COLO829 (cell line): ENCODE measurements around the gene TERC.

Experiments used
- DNase-seq: peaks from one replicate; pipeline ENCODE4 v3.0.0; 2012; ENCODE audit warnings: low spot score

Gene TERC

DNA sequence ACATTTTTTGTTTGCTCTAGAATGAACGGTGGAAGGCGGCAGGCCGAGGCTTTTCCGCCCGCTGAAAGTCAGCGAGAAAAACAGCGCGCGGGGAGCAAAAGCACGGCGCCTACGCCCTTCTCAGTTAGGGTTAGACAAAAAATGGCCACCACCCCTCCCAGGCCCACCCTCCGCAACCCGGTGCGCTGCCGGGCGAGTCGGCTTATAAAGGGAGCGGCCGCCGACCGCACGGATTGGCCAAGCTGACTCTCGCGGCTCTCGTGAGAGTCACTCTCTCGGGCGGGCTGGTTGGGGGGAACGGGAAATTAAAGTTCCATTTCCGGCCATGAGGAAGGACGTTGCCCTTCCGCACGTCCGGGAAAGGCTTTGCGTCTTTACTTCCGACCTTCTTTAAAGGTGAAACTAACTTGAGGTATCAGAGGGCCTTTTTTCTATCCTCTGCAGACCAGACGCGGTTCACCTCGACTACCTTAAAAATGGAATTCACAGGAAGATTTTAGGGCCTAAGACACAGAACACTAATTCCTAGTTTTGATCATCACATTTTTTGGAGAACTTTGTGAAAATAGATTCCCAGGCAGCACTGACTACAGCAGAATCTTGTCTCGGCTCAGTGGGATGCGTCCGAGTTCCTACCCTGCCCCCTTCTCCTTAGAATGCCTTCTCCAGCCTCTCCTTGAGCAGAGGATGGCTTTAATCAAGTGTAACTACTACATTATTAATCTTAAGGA is at the start of gene TERC:
TSS of gene TERC (minus strand) at position 179 of the 731 bp plus-strand sequence.
- DNase-seq = peak; percentile 60

DNA sequence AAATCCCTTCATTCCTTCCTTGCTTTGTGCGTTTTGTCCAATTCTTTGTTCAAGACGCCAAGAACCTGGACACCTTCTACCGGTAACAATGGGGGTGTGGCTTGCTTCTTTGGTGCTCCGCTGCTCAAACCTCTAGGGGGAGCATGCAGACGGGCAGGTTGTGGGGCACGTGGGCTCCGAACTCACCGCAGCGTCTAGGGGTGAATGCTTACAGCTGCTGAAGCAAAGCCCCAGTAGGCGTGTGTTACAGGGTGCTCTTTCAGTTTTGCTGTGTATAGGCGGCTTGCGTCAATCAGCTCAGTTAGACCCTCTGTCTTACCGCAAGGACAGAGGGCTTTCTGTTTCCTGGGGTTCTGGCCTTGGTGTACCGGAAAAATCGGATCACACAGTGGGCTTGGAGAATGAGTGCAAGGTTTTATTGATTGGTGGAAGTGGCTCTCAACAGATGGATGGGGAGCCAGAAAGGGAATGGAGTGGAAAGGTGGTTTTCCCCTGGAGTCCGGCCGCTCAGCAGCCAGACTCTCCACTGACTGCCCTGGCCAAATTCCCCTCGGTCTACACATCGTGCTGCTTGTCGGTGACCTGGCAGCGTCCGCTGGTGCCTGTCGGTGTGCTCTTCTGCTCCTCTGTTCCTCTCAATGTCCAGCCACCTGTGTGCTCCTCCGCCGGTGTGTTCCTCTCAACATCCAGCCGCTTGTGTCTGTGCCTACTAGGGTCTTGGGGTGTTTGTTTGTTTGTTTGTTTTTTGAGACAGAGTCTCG is 49.1 kb upstream of the TERC start:
- no peak for DNase-seq

DNA sequence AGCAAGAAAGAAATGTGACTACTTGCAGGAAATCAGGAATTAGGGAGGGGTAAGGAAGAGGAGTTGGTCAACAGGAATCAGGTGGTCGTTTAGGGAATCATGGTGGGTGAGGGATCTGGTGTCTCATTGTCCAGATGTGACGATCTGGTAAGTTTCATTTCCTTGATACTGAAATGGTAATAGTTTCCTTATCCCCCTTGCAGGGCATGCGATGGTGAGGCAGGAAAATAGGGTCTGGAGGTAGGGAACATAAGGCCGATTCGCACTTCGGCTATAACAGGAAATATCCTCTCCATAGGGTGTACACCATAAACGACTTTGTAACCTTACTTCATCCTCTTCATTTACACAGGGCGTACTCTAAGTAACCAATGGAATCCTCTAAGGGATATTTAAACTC is 48.4 kb upstream of the TERC start:
- DNase-seq = no peak

DNA sequence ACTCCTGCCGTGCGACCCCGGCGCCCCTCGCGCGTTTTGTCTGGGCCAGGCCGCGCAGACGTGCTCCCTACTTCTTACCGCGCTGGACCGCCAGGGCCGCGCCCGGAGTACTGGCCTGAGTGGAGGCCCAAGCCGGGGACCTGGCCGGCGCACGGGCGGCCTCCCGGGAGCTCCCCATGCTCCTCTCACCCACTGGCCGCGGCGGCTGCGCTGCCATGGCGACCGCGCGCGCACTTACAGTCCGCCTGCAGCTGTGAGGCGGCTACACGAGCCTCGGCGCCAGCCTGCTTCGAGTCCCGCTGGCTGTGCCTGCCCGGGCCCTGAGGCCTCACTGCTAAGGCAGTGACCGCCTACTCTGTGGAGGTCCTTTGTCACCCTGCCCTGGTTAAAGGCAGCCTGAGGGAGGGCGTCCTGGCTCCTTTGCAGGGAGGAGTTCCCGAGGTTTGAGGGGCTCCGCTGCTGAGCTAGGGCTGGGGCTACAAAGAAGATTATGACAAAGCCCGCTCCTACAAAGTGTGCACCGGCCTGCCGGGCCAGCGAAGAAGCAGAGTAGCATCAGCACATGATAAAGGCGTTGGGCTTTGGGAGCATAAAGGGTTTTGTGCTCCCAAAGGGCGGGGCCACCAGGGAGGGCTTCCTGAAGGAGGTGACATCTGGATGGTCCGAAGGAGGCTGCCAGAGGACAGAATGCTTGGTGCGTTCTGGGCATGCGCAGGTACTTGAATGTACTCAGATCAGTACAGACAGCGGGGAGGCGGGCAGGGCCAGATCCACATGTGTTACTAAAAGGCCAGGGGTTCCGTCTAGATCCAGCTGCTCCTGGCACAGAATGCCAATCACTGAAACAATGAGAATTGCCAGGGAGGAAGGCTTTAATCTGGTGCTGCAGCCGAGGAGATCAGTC is 47.7 kb upstream of the TERC start, which contains the start of the genes LRRC34 and LRRIQ4:
TSS of gene LRRC34 (minus strand) at position 573 of the 904 bp plus-strand sequence. CDS start at position 217, 356 bp downstream.
TSS of gene LRRIQ4 (plus strand) at position 539 of the 904 bp plus-strand sequence. CDS start 9,052 bp downstream, outside the sequence.
- DNase-seq = peak; percentile 55

DNA sequence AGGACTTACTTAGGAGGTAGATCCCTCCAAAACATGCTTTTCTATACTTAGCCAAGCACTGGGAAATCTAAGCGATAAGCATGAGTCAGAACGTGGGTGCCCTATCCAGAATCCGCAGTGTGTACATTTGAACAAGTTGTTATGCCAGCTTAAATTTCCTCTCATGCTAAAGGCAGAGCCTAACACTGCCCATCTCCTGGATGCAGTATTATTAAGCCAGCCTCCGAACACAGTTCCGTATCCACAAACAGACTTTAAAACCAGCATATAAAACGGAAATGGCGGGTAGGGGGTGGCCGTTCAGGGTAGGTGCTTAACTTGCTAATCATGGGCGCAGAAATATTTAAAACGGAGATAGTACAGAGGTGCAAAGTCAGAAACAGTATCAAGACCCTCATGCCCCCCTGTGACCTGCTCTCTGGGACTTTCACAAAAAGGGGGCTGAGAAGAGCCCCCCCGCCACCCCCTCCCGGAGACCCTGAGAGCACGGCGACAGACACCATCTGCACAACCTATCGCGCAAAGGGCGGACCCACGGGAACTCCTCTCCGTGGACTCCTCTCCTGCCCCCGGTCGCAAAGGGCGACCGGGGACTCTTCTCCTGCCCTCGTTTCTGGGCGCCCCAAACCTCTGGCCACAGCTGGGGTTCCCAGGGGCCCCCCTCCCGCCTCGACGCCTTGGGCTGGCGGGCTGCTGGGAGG is 46.9 kb upstream of the TERC start:
- peak; percentile 30 for DNase-seq

DNA sequence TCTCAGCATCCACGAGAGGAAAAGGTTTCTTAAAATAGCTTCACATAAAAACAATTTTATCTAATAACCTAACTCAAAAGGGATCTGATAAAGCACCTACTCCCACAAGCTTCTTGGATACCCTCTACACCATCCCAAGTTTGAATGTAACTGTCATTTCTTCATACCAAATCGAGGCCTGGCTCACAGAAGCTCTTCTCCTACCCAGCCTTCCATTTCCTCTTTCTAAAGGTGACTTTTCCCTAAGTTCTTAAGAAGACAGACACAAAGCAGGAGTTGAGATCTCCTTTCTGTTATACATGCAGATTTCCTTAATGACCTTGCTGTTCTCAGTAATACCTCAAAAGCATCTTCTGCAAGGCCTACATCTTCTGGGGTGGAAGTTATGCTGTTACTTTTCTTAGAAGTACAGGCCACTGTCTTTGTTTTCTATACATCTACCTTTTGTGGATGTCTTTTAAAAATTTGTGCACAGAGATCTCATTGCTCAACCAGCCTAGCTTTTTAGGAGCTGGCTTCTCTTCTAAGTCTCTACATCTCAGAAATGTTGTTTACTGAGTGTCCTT is 44.5 kb upstream of the TERC start:
- no peak for DNase-seq

DNA sequence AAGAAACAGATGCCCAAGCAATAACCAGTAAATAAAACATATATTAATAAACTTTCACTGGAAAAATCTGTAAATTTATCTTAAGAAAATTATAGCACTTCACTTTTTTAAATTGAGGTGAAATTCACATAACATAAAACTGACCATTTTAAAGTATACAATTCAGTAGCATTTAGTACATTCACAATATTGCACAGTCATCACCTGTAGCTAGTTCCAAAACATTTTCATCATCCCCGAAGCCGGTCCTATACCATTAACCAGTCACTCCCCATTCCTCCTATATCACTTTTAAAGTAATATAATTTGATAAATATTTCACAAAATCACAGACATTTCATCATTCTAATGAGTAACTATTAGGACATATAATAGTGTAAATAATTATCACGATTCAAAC is 39.8 kb upstream of the TERC start:
- DNase-seq = no peak

DNA sequence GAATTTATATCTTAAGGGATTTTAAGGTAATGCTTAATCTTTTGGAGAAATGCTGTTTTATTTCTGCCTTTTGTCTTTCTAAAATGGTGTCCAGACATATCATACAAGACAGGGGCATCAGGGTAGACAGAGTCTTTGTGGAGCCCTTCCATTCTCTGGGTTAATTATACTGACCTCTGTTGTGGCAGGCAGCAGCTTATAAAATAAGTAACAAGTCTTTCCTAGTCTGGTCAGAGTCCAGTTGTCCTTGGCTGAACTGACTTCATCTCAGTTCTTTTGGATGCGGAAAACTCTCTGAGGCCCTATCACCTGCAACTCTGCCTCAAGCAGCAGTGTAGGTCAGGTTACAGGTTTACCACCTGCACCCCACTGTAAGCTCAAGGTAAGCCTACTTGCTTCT is 27.5 kb upstream of the TERC start:
- no peak for DNase-seq

DNA sequence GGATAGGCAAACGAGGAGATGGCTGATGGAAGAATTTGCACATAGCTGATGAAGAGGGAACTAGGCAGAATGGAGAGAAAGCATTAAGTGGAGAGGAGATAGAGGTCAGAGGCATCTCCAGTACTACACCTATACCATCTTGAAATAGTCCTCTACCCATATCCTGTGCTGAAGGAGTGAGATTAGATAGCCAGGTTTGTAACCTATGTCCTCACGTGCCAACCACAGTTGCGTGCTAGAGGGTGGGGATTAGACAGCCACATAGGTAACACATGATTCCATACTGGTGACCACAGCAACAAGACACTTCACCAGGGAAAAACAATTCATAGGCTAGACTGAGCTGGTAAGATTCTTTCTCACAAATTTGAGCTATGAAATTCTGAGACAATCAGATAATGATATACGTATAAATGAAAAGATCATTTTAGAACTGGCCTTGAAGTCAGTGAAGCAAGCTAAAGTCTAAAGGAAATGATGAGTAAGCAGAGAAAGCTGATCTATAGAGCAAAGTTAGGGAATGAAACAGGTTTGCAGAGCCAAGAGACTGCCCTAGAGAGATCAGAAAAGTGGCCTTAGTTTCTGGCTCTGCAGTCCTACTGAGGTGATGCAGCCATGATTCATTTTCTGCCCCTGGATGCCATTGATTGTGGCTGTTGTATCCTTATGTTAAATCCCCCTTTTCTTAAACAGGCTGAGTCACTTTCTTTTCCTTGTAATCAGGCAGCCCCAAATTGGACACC is 26.0 kb upstream of the TERC start:
- DNase-seq = no peak

DNA sequence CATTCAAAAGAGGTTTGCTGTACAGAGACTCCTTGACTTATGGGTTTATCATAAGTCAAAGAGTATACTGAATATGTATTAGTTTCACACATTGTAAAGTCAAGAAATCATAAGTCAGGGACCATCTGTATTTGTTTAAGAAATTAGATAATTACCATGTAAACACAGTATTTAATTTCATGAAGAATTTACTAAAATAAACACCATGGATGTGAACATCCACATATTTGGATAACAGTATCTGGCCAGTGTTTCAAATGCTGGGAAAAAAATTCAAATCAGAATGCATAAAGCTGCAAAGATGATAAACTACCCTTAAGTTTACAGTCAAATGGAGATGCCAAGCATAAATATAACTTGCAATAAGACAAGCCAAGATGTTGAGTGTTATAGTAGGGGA is 25.4 kb upstream of the TERC start:
- no peak for DNase-seq

DNA sequence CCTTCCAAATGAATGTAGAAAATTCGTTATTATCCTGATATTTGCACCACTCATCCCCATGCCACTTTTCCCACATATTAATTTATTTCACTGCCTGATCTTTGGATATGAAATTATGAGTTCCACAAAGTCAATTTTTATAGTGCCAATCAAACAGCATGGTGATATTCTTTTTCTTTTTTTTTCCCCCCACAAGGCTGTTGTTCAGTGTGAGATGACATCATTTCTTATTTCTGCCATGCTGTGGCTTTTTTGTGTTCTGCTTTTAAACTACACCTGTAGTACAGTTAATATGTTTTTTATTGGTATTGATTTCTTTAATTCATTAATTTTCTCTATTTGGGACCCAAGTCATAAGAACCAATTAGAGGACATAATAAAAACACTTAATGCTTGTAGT is 22.9 kb upstream of the TERC start:
- DNase-seq = no peak

DNA sequence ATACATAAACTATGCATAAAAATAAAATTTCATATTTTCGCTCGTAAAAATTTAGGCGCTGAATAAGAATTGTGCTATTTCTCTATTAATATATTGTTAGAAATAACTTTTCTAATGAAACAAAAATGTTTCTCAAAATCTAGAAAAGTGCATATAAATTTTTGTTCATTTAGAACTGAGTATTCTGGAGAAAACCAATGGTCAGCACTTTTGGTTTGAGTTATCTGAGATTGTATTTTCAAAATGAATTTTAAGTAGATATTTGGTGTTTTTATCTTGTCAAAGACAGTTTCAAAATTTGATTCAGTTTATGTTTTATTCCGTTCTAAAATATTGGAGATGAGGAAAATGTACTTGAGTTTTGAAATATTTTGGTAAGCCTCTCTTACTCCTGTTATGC is 22.3 kb upstream of the TERC start:
- DNase-seq = no peak

DNA sequence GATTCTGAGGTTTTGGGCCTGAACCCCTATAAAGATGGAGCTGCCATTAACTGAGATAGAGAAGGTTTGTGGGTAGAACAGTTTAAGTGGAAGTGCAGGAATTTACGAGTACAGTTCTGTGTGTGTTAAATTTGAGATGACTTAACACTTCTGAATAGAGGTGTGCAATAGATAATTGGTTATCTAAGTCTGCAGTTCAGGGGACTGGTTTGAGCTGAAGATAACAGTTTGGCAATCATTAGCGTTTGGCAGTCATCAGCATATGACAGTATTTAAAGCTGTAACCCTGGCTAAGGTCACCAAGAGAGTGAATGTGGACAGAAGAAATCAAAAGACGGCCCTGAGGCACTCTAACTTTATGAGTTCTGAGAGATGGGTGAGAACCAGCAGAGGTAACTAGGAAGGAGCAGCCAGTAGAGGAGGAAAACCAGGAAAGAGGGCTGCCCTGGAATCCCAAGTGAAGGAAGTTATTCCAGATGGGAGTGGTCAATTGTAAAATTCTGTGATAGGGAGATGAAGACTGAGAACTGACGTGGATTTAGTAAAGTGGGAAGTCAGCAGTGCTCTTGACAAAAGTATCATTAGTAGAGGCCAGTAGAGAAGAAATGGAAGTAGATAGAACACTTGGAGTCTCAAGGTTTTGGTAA is 16.5 kb upstream of the TERC start:
- no peak for DNase-seq

DNA sequence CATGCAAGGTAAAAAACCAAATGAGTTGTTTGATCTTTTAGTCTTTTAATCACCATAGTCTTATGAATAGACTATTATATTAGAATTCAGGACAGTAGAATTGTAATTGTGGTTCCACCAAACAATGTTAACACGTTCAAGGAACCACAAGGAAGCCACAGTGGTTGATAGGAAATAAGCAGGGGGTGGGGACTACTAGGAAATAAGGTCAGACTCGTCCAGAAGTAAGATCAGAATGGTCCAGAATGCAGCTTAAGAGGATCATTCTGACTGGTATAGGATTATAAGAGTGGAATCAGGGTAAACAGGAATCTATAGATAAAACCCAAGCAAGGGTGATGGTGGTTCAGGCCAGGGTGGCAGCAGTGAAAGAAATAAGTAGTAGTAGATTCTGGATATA is 15.9 kb upstream of the TERC start:
- DNase-seq = no peak

DNA sequence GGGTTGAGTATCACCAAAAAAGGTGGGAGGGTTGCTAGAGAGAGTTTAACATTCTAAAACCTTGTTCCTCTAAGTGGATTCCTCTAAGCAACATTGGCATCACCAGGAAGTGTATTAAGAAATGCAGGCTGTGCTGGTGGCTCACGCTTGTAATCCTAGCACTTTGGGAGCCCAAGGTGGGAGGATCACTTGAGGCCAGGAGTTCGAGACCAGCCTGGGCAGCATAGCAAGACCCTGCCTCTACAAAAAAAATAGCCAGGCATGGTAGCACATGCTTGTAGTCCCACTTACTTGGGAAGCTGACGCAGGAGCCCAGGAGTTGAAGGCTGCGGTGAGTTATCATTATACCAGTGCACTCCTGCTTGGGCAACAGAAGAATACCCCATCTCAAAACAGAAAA is 13.0 kb upstream of the TERC start:
- no peak for DNase-seq

DNA sequence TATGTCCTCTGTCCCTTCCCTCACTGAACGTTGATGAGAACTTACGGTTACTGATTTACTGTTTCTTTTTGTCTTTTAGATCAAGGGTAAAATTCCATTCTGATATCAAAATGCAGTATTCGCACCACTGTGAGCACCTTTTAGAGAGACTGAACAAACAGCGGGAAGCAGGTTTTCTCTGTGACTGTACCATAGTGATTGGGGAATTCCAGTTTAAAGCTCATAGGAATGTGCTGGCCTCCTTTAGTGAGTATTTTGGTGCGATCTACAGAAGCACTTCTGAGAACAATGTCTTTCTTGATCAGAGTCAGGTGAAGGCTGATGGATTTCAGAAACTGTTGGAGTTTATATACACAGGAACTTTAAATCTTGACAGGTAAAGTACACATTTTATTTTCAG is 9.3 kb upstream of the TERC start:
- DNase-seq = no peak

DNA sequence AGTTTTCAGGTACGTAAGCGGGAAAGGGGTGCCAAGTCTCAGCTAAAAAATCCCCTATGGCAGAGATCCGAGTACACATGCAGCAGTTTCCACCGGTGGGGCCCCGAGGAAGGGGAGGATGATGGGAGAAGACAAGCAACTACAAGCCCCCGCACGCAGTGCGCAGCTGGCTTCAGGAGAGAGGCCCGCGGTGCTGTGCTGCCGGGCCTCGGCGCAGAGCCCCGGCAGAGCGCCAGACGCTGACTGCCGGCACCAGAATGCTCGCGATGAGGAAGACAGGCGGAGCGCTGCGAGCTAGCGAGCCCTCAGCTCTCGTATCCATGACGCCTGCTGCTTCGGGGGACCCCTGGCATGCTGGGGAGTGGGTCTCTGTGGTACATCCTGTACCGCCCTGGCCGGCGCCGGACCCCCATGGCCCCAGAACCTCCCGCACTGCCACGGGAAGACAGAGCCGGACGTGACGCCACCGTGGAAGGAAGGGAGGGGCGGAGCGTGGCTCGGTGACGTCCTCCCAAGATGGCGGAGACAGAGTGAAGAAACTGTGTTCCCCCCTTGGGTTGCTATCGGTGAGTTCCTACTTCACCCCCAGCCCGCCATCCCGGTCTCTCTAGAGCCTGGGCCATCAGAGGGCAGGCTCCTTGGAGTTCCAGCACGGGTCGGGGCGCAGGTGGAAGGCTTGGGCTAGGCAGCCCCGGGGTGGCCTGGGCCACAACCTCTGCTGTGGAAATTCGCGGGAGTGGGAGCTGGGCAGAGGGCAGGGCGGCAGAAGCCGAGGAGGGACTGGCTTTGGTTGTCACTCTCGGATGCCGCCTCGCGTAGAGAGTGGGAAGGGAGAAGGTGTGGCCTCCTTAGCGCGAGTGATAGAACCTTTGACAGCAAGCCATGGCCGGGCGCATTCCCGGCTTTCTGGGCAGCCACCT is 8.3 kb upstream of the TERC start, which contains the start of gene MYNN:
TSS of gene MYNN (plus strand) at position 500 of the 920 bp plus-strand sequence. CDS start 900 bp downstream, outside the sequence.
- DNase-seq = peak; percentile 63

DNA sequence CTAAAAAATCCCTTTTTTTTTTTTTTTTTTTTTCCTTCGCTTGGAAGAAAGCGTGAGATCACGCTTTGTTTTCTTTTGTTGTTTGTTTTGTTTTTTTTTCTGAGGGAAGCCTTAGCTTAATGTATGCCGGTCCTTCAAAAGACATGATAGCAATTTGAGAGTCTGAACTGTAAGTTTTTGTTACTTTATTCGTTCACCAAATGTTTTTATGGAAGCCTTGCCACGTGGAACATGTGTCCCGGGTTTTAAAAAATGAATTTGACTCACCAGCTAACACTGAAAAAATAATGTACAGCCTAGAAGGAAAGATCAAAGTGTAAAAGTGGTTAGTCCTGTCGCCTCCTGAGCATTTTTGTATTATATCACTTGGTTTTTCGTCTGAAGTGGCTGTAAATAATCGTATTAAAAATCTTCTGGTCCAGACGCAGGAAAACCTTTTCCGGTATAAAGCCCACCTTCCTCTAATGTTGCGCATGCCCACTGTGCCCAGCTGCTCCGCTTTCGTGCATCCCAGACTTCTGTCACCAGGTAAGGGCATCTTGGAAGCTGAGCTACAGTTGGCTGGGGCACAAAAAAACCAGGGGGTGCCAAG is 7.5 kb upstream of the TERC start:
- DNase-seq = peak; percentile 70
